ENCODE data around the gene GRID2. TPM values are rescaled to one million over a fixed set of nuclear protein-coding genes. Genes with fewer than 3 reads are reported as not detected.

Gene GRID2
- total and polyA plus RNA-seq, 2 donors, result 0.63 to 26.1 TPM

- Histone ChIP-seq H3K4me3 (ENCODE audit: low read depth, low read length) (no peak overlapping the region), H3K4me1 (ENCODE audit: insufficient read depth) (no peaks in the 10 kb centered on the region), H3K36me3 (ENCODE audit: insufficient read depth) (no peaks in the 10 kb centered on the region), H3K27ac (ENCODE audit: low read depth) (no peak overlapping the region)
- 92% methylated on average over 1 of the region's 1 CpG for WGBS
- DNase-seq (ENCODE audit: extremely low spot score), result no peak
Observed at GRCh38 chr4:93770201-93770600, 1466.4 kb downstream of the GRID2 start.

GRCh38 chr4:93771640-93772411, 1468.1 kb downstream of the GRID2 start:
- H3K27ac ChIP-seq (ENCODE audit: low read depth), result no peak overlapping the region
- H3K4me3 ChIP-seq (ENCODE audit: low read depth, low read length), result no peak overlapping the region
- WGBS, result 56% methylated on average over 8 of the region's 8 CpGs
- no peak for DNase-seq (ENCODE audit: extremely low spot score)
- H3K36me3 ChIP-seq (ENCODE audit: insufficient read depth), result no peaks in the 10 kb centered on the region
- H3K4me1 ChIP-seq (ENCODE audit: insufficient read depth), result no peaks in the 10 kb centered on the region

- Histone ChIP-seq H3K36me3 (ENCODE audit: insufficient read depth) (no peaks in the 10 kb centered on the region), H3K4me1 (ENCODE audit: insufficient read depth) (no peaks in the 10 kb centered on the region), H3K27ac (ENCODE audit: low read depth) (no peak overlapping the region), H3K4me3 (ENCODE audit: low read depth, low read length) (no peak overlapping the region)
- no peak for DNase-seq (ENCODE audit: extremely low spot score)
Observed at GRCh38 chr4:93772858-93773257, 1469.1 kb downstream of the GRID2 start.

GRCh38 chr4:93775551-93775950, 1471.8 kb downstream of the GRID2 start:
- H3K4me3 ChIP-seq (ENCODE audit: low read depth, low read length), result no peak overlapping the region
- H3K36me3 ChIP-seq (ENCODE audit: insufficient read depth), result no peaks in the 10 kb centered on the region
- H3K27ac ChIP-seq (ENCODE audit: low read depth), result no peak overlapping the region
- DNase-seq (ENCODE audit: extremely low spot score), result no peak
- no peaks in the 10 kb centered on the region for H3K4me1 ChIP-seq (ENCODE audit: insufficient read depth)
- WGBS, result 89% methylated on average over 3 of the region's 3 CpGs

GRCh38 chr4:93776386-93777080, 1472.8 kb downstream of the GRID2 start:
- H3K27ac ChIP-seq (ENCODE audit: low read depth), result no peak overlapping the region
- no peak overlapping the region for H3K4me3 ChIP-seq (ENCODE audit: low read depth, low read length)
- no peaks in the 10 kb centered on the region for H3K36me3 ChIP-seq (ENCODE audit: insufficient read depth)
- DNase-seq (ENCODE audit: extremely low spot score), result no peak
- WGBS, result 52% methylated on average over 4 of the region's 4 CpGs
- H3K4me1 ChIP-seq (ENCODE audit: insufficient read depth), result no peaks in the 10 kb centered on the region

GRCh38 chr4:93777081-93777460, 1473.3 kb downstream of the GRID2 start:
- no peak for DNase-seq (ENCODE audit: extremely low spot score)
- Histone ChIP-seq H3K27ac (ENCODE audit: low read depth) (no peak overlapping the region), H3K4me3 (ENCODE audit: low read depth, low read length) (no peak overlapping the region), H3K36me3 (ENCODE audit: insufficient read depth) (no peaks in the 10 kb centered on the region), H3K4me1 (ENCODE audit: insufficient read depth) (no peaks in the 10 kb centered on the region)
- WGBS, result 89% methylated on average over 1 of the region's 1 CpG

- Histone ChIP-seq H3K4me3 (ENCODE audit: low read depth, low read length) (no peak overlapping the region), H3K4me1 (ENCODE audit: insufficient read depth) (no peaks in the 10 kb centered on the region), H3K36me3 (ENCODE audit: insufficient read depth) (no peaks in the 10 kb centered on the region), H3K27ac (ENCODE audit: low read depth) (no peak overlapping the region)
- WGBS, result 75% methylated on average over 2 of the region's 2 CpGs
- no peak for DNase-seq (ENCODE audit: extremely low spot score)
Observed at GRCh38 chr4:93779228-93779627, 1475.5 kb downstream of the GRID2 start.

GRCh38 chr4:93780080-93780479, 1476.3 kb downstream of the GRID2 start:
- no peak overlapping the region for H3K27ac ChIP-seq (ENCODE audit: low read depth)
- no peaks in the 10 kb centered on the region for H3K4me1 ChIP-seq (ENCODE audit: insufficient read depth)
- H3K4me3 ChIP-seq (ENCODE audit: low read depth, low read length), result no peak overlapping the region
- no peaks in the 10 kb centered on the region for H3K36me3 ChIP-seq (ENCODE audit: insufficient read depth)
- 88% methylated on average over 5 of the region's 5 CpGs for WGBS
- no peak for DNase-seq (ENCODE audit: extremely low spot score)

- Histone ChIP-seq H3K27ac (ENCODE audit: low read depth) (no peak overlapping the region), H3K36me3 (ENCODE audit: insufficient read depth) (no peaks in the 10 kb centered on the region), H3K4me1 (ENCODE audit: insufficient read depth) (no peaks in the 10 kb centered on the region), H3K4me3 (ENCODE audit: low read depth, low read length) (no peak overlapping the region)
- no peak for DNase-seq (ENCODE audit: extremely low spot score)
- 94% methylated on average over 9 of the region's 9 CpGs for WGBS
Observed at GRCh38 chr4:93781198-93781597, 1477.4 kb downstream of the GRID2 start.

- WGBS, result 62% methylated on average over 2 of the region's 2 CpGs
- no peaks in the 10 kb centered on the region for H3K36me3 ChIP-seq (ENCODE audit: insufficient read depth)
- H3K27ac ChIP-seq (ENCODE audit: low read depth), result no peak overlapping the region
- no peak for DNase-seq (ENCODE audit: extremely low spot score)
- no peaks in the 10 kb centered on the region for H3K4me1 ChIP-seq (ENCODE audit: insufficient read depth)
- no peak overlapping the region for H3K4me3 ChIP-seq (ENCODE audit: low read depth, low read length)
Observed at GRCh38 chr4:93786149-93786548, 1482.4 kb downstream of the GRID2 start.

- no peak for DNase-seq (ENCODE audit: extremely low spot score)
- H3K4me3 ChIP-seq (ENCODE audit: low read depth, low read length), result no peak overlapping the region
- 94% methylated on average over 1 of the region's 1 CpG for WGBS
Observed at GRCh38 chr4:93788712-93789111, 1484.9 kb downstream of the GRID2 start.

GRCh38 chr4:93791570-93792195, 1487.9 kb downstream of the GRID2 start:
- H3K4me1 ChIP-seq (ENCODE audit: insufficient read depth), result no peaks in the 10 kb centered on the region
- no peak overlapping the region for H3K27ac ChIP-seq (ENCODE audit: low read depth)
- DNase-seq (ENCODE audit: extremely low spot score), result peak; percentile 31
- H3K36me3 ChIP-seq (ENCODE audit: insufficient read depth), result no peaks in the 10 kb centered on the region
- H3K4me3 ChIP-seq (ENCODE audit: low read depth, low read length), result no peak overlapping the region
- 2% methylated on average over 3 of the region's 3 CpGs for WGBS

More at GRCh38 chr4:93788712-93789111, 1484.9 kb downstream of the GRID2 start:
- Histone ChIP-seq H3K36me3 (ENCODE audit: insufficient read depth) (no peaks in the 10 kb centered on the region), H3K4me1 (ENCODE audit: insufficient read depth) (no peaks in the 10 kb centered on the region), H3K27ac (ENCODE audit: low read depth) (no peak overlapping the region)

- no peak overlapping the region for H3K4me3 ChIP-seq (ENCODE audit: low read depth, low read length)
- H3K36me3 ChIP-seq (ENCODE audit: insufficient read depth), result no peaks in the 10 kb centered on the region
- WGBS, result 75% methylated on average over 4 of the region's 4 CpGs
- H3K27ac ChIP-seq (ENCODE audit: low read depth), result no peak overlapping the region
- H3K4me1 ChIP-seq (ENCODE audit: insufficient read depth), result no peaks in the 10 kb centered on the region
- no peak for DNase-seq (ENCODE audit: extremely low spot score)
Observed at GRCh38 chr4:93802045-93802444, 1498.3 kb downstream of the GRID2 start.

- H3K4me1 ChIP-seq (ENCODE audit: insufficient read depth), result no peaks in the 10 kb centered on the region
- H3K36me3 ChIP-seq (ENCODE audit: insufficient read depth), result no peaks in the 10 kb centered on the region
- H3K27ac ChIP-seq (ENCODE audit: low read depth), result no peak overlapping the region
- DNase-seq (ENCODE audit: extremely low spot score), result no peak
- WGBS, result 67% methylated on average over 4 of the region's 4 CpGs
- no peak overlapping the region for H3K4me3 ChIP-seq (ENCODE audit: low read depth, low read length)
Observed at GRCh38 chr4:93809773-93810172, 1506.0 kb downstream of the GRID2 start.
